Neuronal stem cell (in vitro differentiated cells): ENCODE data around the gene CCN6.

Experiments
- DNase-seq: peaks from one replicate; pipeline ENCODE4 v3.0.0-alpha.2; 2013; ENCODE audit warnings: low spot score
- H2AFZ ChIP-seq: one replicate; pipeline ENCODE4 v1.6.1; 2013; ENCODE audit warnings: mild to moderate bottlenecking, low read length, inconsistent platforms
- H2AK5ac ChIP-seq: 2 replicates; pipeline ENCODE4 v1.6.1; 2013; ENCODE audit warnings: low read depth, mild to moderate bottlenecking, inconsistent platforms, low read length, moderate library complexity, mixed read lengths
- H2BK120ac ChIP-seq: 2 replicates; pipeline ENCODE4 v1.6.1; 2013; ENCODE audit warnings: low read depth, mild to moderate bottlenecking, inconsistent platforms, low read length, moderate library complexity, mixed read lengths
- H2BK12ac ChIP-seq: one replicate; pipeline ENCODE4 v1.6.1; 2013; ENCODE audit warnings: low read length, inconsistent platforms
- H2BK15ac ChIP-seq: 2 replicates; pipeline ENCODE4 v1.6.1; 2013; ENCODE audit warnings: mild to moderate bottlenecking, low read length, inconsistent platforms, mixed read lengths
- H2BK5ac ChIP-seq: one replicate; pipeline ENCODE4 v1.6.1; 2013; ENCODE audit warnings: inconsistent platforms, mild to moderate bottlenecking, low read length, moderate library complexity
- H3K14ac ChIP-seq: one replicate; pipeline ENCODE4 v1.6.1; 2013; ENCODE audit warnings: low read length, inconsistent platforms
- H3K18ac ChIP-seq: 2 replicates; pipeline ENCODE4 v1.6.1; 2013; ENCODE audit warnings: low read length, inconsistent platforms
- H3K23ac ChIP-seq: 2 replicates; pipeline ENCODE4 v1.6.1; 2013; ENCODE audit warnings: low read depth, mild to moderate bottlenecking, mixed read lengths, low read length, inconsistent platforms; ENCODE audit not compliant: poor library complexity
- H3K27ac ChIP-seq: replicated peaks from 3 replicates; pipeline ENCODE4 v1.5.1; 2013; ENCODE audit warnings: low read length, inconsistent platforms
- H3K27me3 ChIP-seq, 3 experiments: 2 replicates each; pipeline ENCODE4 v1.6.1; 2013; ENCODE audit warnings: low read length in 3 of 3, mild to moderate bottlenecking in 2 of 3, inconsistent platforms in 1 of 3, low read depth in 1 of 3, mixed read lengths in 1 of 3, moderate library complexity in 1 of 3; ENCODE audit not compliant: control insufficient read depth in 3 of 3, insufficient read depth in 3 of 3
- H3K36me3 ChIP-seq, 2 donors: replicated peaks in 1 of 2; 2 replicates each; pipeline ENCODE4 v1.6.1; 2013; ENCODE audit warnings: low read length in 2 of 2; ENCODE audit not compliant: control insufficient read depth in 2 of 2, insufficient read depth in 2 of 2
- H3K4ac ChIP-seq: 2 replicates; pipeline ENCODE4 v1.6.1; 2013; ENCODE audit warnings: inconsistent platforms, mild to moderate bottlenecking, low read length, moderate library complexity
- H3K4me1 ChIP-seq, 2 donors: 1 replicate in 1 of 2; 2 replicates in 1 of 2; pipeline ENCODE4 v1.6.1; 2013; ENCODE audit warnings: low read length in 2 of 2, low read depth in 1 of 2; ENCODE audit not compliant: control insufficient read depth in 2 of 2, insufficient read depth in 1 of 2
- H3K4me2 ChIP-seq: one replicate; pipeline ENCODE4 v1.6.1; 2013; ENCODE audit warnings: mild to moderate bottlenecking, low read length, inconsistent platforms; ENCODE audit not compliant: insufficient read depth, poor library complexity, severe bottlenecking
- H3K4me3 ChIP-seq, 2 donors: 2 replicates each; pipeline ENCODE4 v1.5.1; 2013; ENCODE audit warnings: low read length in 2 of 2, mild to moderate bottlenecking in 2 of 2, inconsistent platforms in 1 of 2, moderate library complexity in 1 of 2
- H3K79me1 ChIP-seq: one replicate; pipeline ENCODE4 v1.6.1; 2013; ENCODE audit warnings: low read depth, mild to moderate bottlenecking, inconsistent platforms, low read length, moderate library complexity
- H3K9ac ChIP-seq: one replicate; pipeline ENCODE4 v1.6.1; 2013; ENCODE audit warnings: mild to moderate bottlenecking, low read depth, low read length, inconsistent platforms; ENCODE audit not compliant: poor library complexity
- H3K9me3 ChIP-seq, 2 donors: replicated peaks in 1 of 2; 2 replicates each; pipeline versions ENCODE3 to v1.6.1; 2013; ENCODE audit warnings: low read length in 2 of 2, mild to moderate bottlenecking in 2 of 2, inconsistent platforms in 1 of 2, low read depth in 1 of 2, mixed read lengths in 1 of 2, moderate library complexity in 1 of 2; ENCODE audit not compliant: control insufficient read depth in 2 of 2, insufficient read depth in 1 of 2
- H4K8ac ChIP-seq: one replicate; pipeline ENCODE4 v1.6.1; 2013; ENCODE audit warnings: low read depth, mild to moderate bottlenecking, inconsistent platforms, low read length, moderate library complexity
- H4K91ac ChIP-seq: one replicate; pipeline ENCODE4 v1.6.1; 2013; ENCODE audit warnings: low read length, low read depth, mild to moderate bottlenecking, inconsistent platforms; ENCODE audit not compliant: poor library complexity
- WGBS, 2 donors: extraction: QIAGEN DNeasy Blood & Tissue Kit; methylation state at CpG; one replicate each; pipeline ENCODE4 v1.1.7; 2013; ENCODE audit warnings: missing lambda C conversion rate in 2 of 2, mixed read lengths in 1 of 2; ENCODE audit not compliant: insufficient read length in 2 of 2, insufficient replicate concordance in 1 of 2; ENCODE audit errors: extremely low coverage in 2 of 2; 5-methylcytosine and 5-hydroxymethylcytosine counted together

CCN6 gene

GRCh38 chr6:112037783-112038216 lies 16.1 kb upstream of the CCN6 start:
- no peak overlapping the region for H4K91ac ChIP-seq
- no peak overlapping the region for H3K27ac ChIP-seq
- no CpG with 5 or more reads among the region's 8 CpGs for WGBS, 2 donors

GRCh38 chr6:112038268-112038667 lies 15.6 kb upstream of the CCN6 start:
- no peak overlapping the region for H3K14ac ChIP-seq
- H2BK12ac ChIP-seq: no peak overlapping the region
- no peak overlapping the region for H2BK15ac ChIP-seq
- DNase-seq: no peak
- no peak overlapping the region for H4K8ac ChIP-seq
- no peak overlapping the region for H3K9ac ChIP-seq
- peaks cover 0 to 15% of the 10 kb centered on the region in 2 donors for H3K4me1 ChIP-seq
- H3K27me3 ChIP-seq: no peaks in the 10 kb centered on the region
- no peak overlapping the region for H2BK120ac ChIP-seq
- H2AFZ ChIP-seq: peak overlapping the region; percentile 73
- no peak overlapping the region for H4K91ac ChIP-seq
- no peaks in the 10 kb centered on the region for H3K9me3 ChIP-seq
- no peaks in the 10 kb centered on the region for H3K36me3 ChIP-seq
- no peak overlapping the region for H3K18ac ChIP-seq
- H3K27ac ChIP-seq: no peak overlapping the region
- no peak overlapping the region for H3K23ac ChIP-seq
- no peak overlapping the region for H3K4me3 ChIP-seq
- no peak overlapping the region for H3K4ac ChIP-seq
- H3K79me1 ChIP-seq: no peaks in the 10 kb centered on the region
- peak overlapping the region; percentile 20 for H2AK5ac ChIP-seq
- H2BK5ac ChIP-seq: no peak overlapping the region
- WGBS, 2 donors: no CpG with 5 or more reads among the region's 5 CpGs
- H3K4me2 ChIP-seq: no peak overlapping the region

More at GRCh38 chr6:112037783-112038216, 16.1 kb upstream of the CCN6 start:
- Histone ChIP-seq H2AK5ac (no peak overlapping the region), H3K36me3 (no peaks in the 10 kb centered on the region), H3K4me1 (peaks cover under 1 to 14% of the 10 kb centered on the region in 2 donors), H3K18ac (no peak overlapping the region), H3K9me3 (no peaks in the 10 kb centered on the region), H3K4me3 (no peak overlapping the region), H2BK5ac (no peak overlapping the region), H4K8ac (no peak overlapping the region), H3K23ac (no peak overlapping the region), H2BK12ac (no peak overlapping the region), H2AFZ (peak overlapping the region; percentile 73), H3K27me3 (no peaks in the 10 kb centered on the region), H3K4me2 (no peak overlapping the region), H2BK120ac (no peak overlapping the region), H2BK15ac (no peak overlapping the region), H3K4ac (no peak overlapping the region), H3K9ac (no peak overlapping the region), H3K14ac (no peak overlapping the region), H3K79me1 (no peaks in the 10 kb centered on the region)
- no peak for DNase-seq

- H2AFZ ChIP-seq: peak overlapping the region; percentile 73
- no peak overlapping the region for H3K9ac ChIP-seq
- H4K91ac ChIP-seq: no peak overlapping the region
- H3K4me2 ChIP-seq: no peak overlapping the region
- no peak overlapping the region for H2BK120ac ChIP-seq
- no peak overlapping the region for H2AK5ac ChIP-seq
- peaks cover 0 to 12% of the 10 kb centered on the region in 2 donors for H3K4me1 ChIP-seq
- H2BK5ac ChIP-seq: no peak overlapping the region
- H3K36me3 ChIP-seq: no peaks in the 10 kb centered on the region
- no peak overlapping the region for H3K23ac ChIP-seq
- no peak overlapping the region for H3K18ac ChIP-seq
- no peak overlapping the region for H3K4ac ChIP-seq
- no peak overlapping the region for H2BK12ac ChIP-seq
- no CpG with 5 or more reads among the region's 15 CpGs for WGBS, 2 donors
- no peak overlapping the region for H3K4me3 ChIP-seq
- no peak for DNase-seq
- no peak overlapping the region for H3K14ac ChIP-seq
- H3K9me3 ChIP-seq: no peaks in the 10 kb centered on the region
- no peak overlapping the region for H3K27ac ChIP-seq
- H2BK15ac ChIP-seq: no peak overlapping the region
- no peaks in the 10 kb centered on the region for H3K27me3 ChIP-seq
- no peaks in the 10 kb centered on the region for H3K79me1 ChIP-seq
- no peak overlapping the region for H4K8ac ChIP-seq
Observed at GRCh38 chr6:112038756-112039430, 15.0 kb upstream of the CCN6 start.

GRCh38 chr6:112039431-112039770 lies 14.5 kb upstream of the CCN6 start:
- no peak overlapping the region for H3K23ac ChIP-seq
- H3K9me3 ChIP-seq: no peaks in the 10 kb centered on the region

More at GRCh38 chr6:112039431-112039770, 14.5 kb upstream of the CCN6 start:
- H4K91ac ChIP-seq: no peak overlapping the region
- H3K79me1 ChIP-seq: no peaks in the 10 kb centered on the region
- no peak overlapping the region for H3K4me2 ChIP-seq
- peaks cover 0 to 9% of the 10 kb centered on the region in 2 donors for H3K4me1 ChIP-seq
- H2AFZ ChIP-seq: no peak overlapping the region
- no peaks in the 10 kb centered on the region for H3K36me3 ChIP-seq
- no peak overlapping the region for H2BK15ac ChIP-seq
- H4K8ac ChIP-seq: no peak overlapping the region
- H2BK12ac ChIP-seq: no peak overlapping the region
- no peak overlapping the region for H3K4ac ChIP-seq
- no peaks in the 10 kb centered on the region for H3K27me3 ChIP-seq
- H3K4me3 ChIP-seq: no peak overlapping the region
- no peak for DNase-seq
- H2AK5ac ChIP-seq: no peak overlapping the region
- WGBS, 2 donors: no CpG with 5 or more reads among the region's 2 CpGs
- H3K18ac ChIP-seq: no peak overlapping the region
- H3K9ac ChIP-seq: no peak overlapping the region
- no peak overlapping the region for H3K14ac ChIP-seq
- no peak overlapping the region for H3K27ac ChIP-seq
- no peak overlapping the region for H2BK5ac ChIP-seq
- H2BK120ac ChIP-seq: no peak overlapping the region
